ENCODE results near the gene SOX5. TPM values are rescaled to one million over a fixed set of nuclear protein-coding genes. Genes with fewer than 3 reads are reported as not detected.

Gene SOX5
- total and polyA plus RNA-seq, 2 donors (not counting 1 experiment from before 2014, with no cell fraction given) = 9.2 to 32.0 TPM

DNA sequence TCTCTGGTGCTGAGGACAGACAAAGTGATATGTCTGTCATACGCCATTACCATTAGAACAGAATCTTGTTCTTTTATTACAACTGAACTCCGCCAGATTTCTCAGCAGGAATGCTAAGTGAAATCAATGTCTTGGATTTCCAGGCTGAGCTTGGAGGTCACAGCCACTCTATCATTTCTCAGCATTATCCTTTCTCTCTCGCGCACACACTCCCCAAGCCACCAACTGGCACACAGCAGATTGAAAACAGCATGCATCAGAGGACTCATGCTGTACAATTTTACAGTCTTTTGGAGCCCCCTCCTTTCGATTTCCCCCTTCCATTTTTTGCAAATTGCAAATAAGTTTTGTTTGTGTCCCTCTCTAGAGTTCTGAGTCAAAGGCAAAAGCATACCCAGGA, 348.6 kb downstream of the SOX5 start:
- no peaks in the 10 kb centered on the region for H4K20me1 ChIP-seq (ENCODE audit: control insufficient read depth, extremely low read depth, insufficient read depth, low read length)

DNA sequence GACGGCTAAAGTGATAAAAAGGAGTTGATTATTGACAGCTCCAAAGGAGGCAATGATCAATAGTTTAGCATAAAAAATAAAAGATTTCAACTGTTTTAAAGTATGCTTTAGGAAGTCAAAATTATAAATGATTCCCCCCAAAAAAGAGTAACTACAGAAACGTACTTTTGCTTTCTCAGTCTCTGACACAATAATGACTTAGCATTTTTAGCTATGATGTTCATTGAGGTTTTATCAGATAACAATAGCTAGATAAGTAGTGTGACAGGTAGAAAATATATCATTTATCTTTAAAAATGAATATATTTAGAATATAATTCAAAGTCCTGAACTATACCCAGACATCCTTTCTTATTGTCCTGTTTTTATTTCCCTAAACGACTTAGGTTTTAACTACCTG, 352.9 kb downstream of the SOX5 start:
- Histone ChIP-seq H3K4me1 (ENCODE audit: control insufficient read depth, extremely low read depth, insufficient read depth, low read length) (no peaks in the 10 kb centered on the region), H3K27ac (ENCODE audit: insufficient read depth, low read length) (no peak overlapping the region), H2AFZ (ENCODE audit: low read length) (no peak overlapping the region), H3K36me3 (ENCODE audit: control insufficient read depth, insufficient read depth, low read length) (no peaks in the 10 kb centered on the region), H3K79me2 (ENCODE audit: control insufficient read depth, insufficient read depth, low read length) (no peaks in the 10 kb centered on the region), H3K27me3 (ENCODE audit: control insufficient read depth, insufficient read depth, low read length) (no peaks in the 10 kb centered on the region), H4K20me1 (ENCODE audit: control insufficient read depth, extremely low read depth, insufficient read depth, low read length) (no peaks in the 10 kb centered on the region), H3K4me3 (replicated peaks in 1 of 4; ENCODE audit: control extremely low read depth in 1 of 4, insufficient read depth in 1 of 4, low read depth in 3 of 4, low read length in 4 of 4) (no peak overlapping the region), H3K9me3 (ENCODE audit: control insufficient read depth, insufficient read depth, low read depth, low read length) (no peaks in the 10 kb centered on the region), H3K4me2 (ENCODE audit: extremely low read depth, insufficient read depth, low read length) (no peak overlapping the region), H3K9ac (ENCODE audit: insufficient read depth, low read length) (no peak overlapping the region)
- DNase-seq (ENCODE audit: low read depth in 2 of 2) = no peak
- no peak for TF ChIP-seq EZH2 (IDR thresholded peaks at IDR 0.05; ENCODE audit: low read length, missing control alignments)
- TF ChIP-seq, protein P1, sequence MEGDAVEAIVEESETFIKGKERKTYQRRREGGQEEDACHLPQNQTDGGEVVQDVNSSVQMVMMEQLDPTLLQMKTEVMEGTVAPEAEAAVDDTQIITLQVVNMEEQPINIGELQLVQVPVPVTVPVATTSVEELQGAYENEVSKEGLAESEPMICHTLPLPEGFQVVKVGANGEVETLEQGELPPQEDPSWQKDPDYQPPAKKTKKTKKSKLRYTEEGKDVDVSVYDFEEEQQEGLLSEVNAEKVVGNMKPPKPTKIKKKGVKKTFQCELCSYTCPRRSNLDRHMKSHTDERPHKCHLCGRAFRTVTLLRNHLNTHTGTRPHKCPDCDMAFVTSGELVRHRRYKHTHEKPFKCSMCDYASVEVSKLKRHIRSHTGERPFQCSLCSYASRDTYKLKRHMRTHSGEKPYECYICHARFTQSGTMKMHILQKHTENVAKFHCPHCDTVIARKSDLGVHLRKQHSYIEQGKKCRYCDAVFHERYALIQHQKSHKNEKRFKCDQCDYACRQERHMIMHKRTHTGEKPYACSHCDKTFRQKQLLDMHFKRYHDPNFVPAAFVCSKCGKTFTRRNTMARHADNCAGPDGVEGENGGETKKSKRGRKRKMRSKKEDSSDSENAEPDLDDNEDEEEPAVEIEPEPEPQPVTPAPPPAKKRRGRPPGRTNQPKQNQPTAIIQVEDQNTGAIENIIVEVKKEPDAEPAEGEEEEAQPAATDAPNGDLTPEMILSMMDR (conservative IDR thresholded peaks at IDR 0.05 in 1 of 2, IDR thresholded peaks at IDR 0.05 in 1 of 2; ENCODE audit: low read depth in 1 of 2, low read length in 2 of 2) = no peak

More for the DNA sequence above, 348.6 kb downstream of the SOX5 start:
- Histone ChIP-seq H2AFZ (ENCODE audit: low read length) (no peak overlapping the region), H3K4me2 (ENCODE audit: extremely low read depth, insufficient read depth, low read length) (no peak overlapping the region), H3K27ac (ENCODE audit: insufficient read depth, low read length) (no peak overlapping the region), H3K27me3 (ENCODE audit: control insufficient read depth, insufficient read depth, low read length) (no peaks in the 10 kb centered on the region), H3K4me3 (replicated peaks in 1 of 4; ENCODE audit: control extremely low read depth in 1 of 4, insufficient read depth in 1 of 4, low read depth in 3 of 4, low read length in 4 of 4) (no peak overlapping the region), H3K4me1 (ENCODE audit: control insufficient read depth, extremely low read depth, insufficient read depth, low read length) (no peaks in the 10 kb centered on the region), H3K9me3 (ENCODE audit: control insufficient read depth, insufficient read depth, low read depth, low read length) (no peaks in the 10 kb centered on the region), H3K79me2 (ENCODE audit: control insufficient read depth, insufficient read depth, low read length) (no peaks in the 10 kb centered on the region), H3K36me3 (ENCODE audit: control insufficient read depth, insufficient read depth, low read length) (no peaks in the 10 kb centered on the region), H3K9ac (ENCODE audit: insufficient read depth, low read length) (no peak overlapping the region)
- no peak for DNase-seq (ENCODE audit: low read depth in 2 of 2)
- TF ChIP-seq, protein P1 (conservative IDR thresholded peaks at IDR 0.05 in 1 of 2, IDR thresholded peaks at IDR 0.05 in 1 of 2; ENCODE audit: low read depth in 1 of 2, low read length in 2 of 2) = no peak
- no peak for TF ChIP-seq EZH2 (IDR thresholded peaks at IDR 0.05; ENCODE audit: low read length, missing control alignments)

DNA sequence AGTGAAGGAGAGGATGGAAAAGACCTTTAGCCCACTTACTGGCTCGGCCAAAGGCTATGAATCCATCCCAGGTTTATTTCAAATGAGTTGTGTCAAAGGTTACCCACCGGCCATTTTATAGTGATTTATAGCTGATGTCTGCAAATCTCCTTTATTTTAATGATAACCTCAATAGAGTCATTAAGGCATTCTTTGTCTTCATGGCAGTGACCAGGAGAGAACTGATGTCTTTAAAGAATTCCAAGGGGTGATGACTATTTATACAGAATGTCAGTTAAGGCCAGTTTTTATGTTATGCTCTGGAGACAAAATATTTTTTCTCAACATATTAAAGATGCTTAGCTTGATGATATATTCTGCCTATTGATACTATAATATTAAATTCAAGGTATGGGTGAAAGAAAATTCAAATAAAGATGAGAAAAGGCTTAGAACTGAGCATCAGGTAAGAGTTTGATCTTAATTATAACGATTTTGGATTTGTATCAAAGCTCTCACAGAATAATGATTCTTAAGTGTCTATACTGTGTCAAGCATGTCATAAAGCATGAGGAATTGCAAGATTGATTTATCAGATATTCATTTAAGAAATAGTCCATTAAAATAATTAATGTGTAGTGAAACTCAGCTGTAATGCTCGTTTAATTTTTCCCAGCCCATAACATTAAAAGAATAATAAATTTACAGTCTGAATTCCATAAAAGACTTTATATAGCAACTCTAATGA, 361.5 kb downstream of the SOX5 start:
- H3K4me3 ChIP-seq (replicated peaks in 1 of 4; ENCODE audit: control extremely low read depth in 1 of 4, insufficient read depth in 1 of 4, low read depth in 3 of 4, low read length in 4 of 4) = no peak overlapping the region
- no peaks in the 10 kb centered on the region for H3K4me1 ChIP-seq (ENCODE audit: control insufficient read depth, extremely low read depth, insufficient read depth, low read length)
- H3K4me2 ChIP-seq (ENCODE audit: extremely low read depth, insufficient read depth, low read length) = no peak overlapping the region
- no peaks in the 10 kb centered on the region for H3K27me3 ChIP-seq (ENCODE audit: control insufficient read depth, insufficient read depth, low read length)
- no peaks in the 10 kb centered on the region for H3K9me3 ChIP-seq (ENCODE audit: control insufficient read depth, insufficient read depth, low read depth, low read length)
- no peak overlapping the region for H3K9ac ChIP-seq (ENCODE audit: insufficient read depth, low read length)
- H3K36me3 ChIP-seq (ENCODE audit: control insufficient read depth, insufficient read depth, low read length) = no peaks in the 10 kb centered on the region
- TF ChIP-seq EZH2 (IDR thresholded peaks at IDR 0.05; ENCODE audit: low read length, missing control alignments) = no peak
- TF ChIP-seq, protein P1 (conservative IDR thresholded peaks at IDR 0.05 in 1 of 2, IDR thresholded peaks at IDR 0.05 in 1 of 2; ENCODE audit: low read depth in 1 of 2, low read length in 2 of 2) = no peak
- DNase-seq (ENCODE audit: low read depth in 2 of 2) = no peak
- H2AFZ ChIP-seq (ENCODE audit: low read length) = no peak overlapping the region
- no peaks in the 10 kb centered on the region for H4K20me1 ChIP-seq (ENCODE audit: control insufficient read depth, extremely low read depth, insufficient read depth, low read length)
- H3K79me2 ChIP-seq (ENCODE audit: control insufficient read depth, insufficient read depth, low read length) = no peaks in the 10 kb centered on the region
- no peak overlapping the region for H3K27ac ChIP-seq (ENCODE audit: insufficient read depth, low read length)
